ENCODE data around the gene SPRY4.
"Not testable (repeated sequence)": the region's sequence is repeated elsewhere in the genome, so short reads cannot be mapped to it uniquely, and the experiment has no call there.

Gene SPRY4

GRCh38 chr5:142339781-142340180, 15.0 kb upstream of the SPRY4 start:
- no peak for DNase-seq (ENCODE audit: low spot score)
- no peak overlapping the region for H4K91ac ChIP-seq (ENCODE audit: low read depth, low read length, poor library complexity)
- H3K14ac ChIP-seq (ENCODE audit: low read length), result no peak overlapping the region
- H3K4me3 ChIP-seq (ENCODE audit: low read length in 2 of 2), result no peak overlapping the region
- no peak overlapping the region for H3K4me2 ChIP-seq (ENCODE audit: insufficient read depth, low read length, poor library complexity, severe bottlenecking)
- H2BK5ac ChIP-seq (ENCODE audit: low read length), result no peak overlapping the region
- WGBS, 2 donors (ENCODE audit: extremely low coverage in 2 of 2, insufficient read length in 2 of 2, insufficient replicate concordance in 1 of 2), result no CpG with 5 or more reads among the region's 3 CpGs
- no peaks in the 10 kb centered on the region for H3K27me3 ChIP-seq (ENCODE audit: control insufficient read depth in 3 of 3, insufficient read depth in 3 of 3, low read depth in 1 of 3, low read length in 3 of 3)
- H3K27ac ChIP-seq (replicated peaks; ENCODE audit: low read length), result no peak overlapping the region
- no peak overlapping the region for H4K8ac ChIP-seq (ENCODE audit: low read depth, low read length)
- no peaks in the 10 kb centered on the region for H3K79me1 ChIP-seq (ENCODE audit: low read depth, low read length)
- no peak overlapping the region for H3K9ac ChIP-seq (ENCODE audit: low read depth, low read length, poor library complexity)
- H3K36me3 ChIP-seq (replicated peaks in 1 of 2; ENCODE audit: control insufficient read depth in 2 of 2, insufficient read depth in 2 of 2, low read length in 2 of 2), result no peaks in the 10 kb centered on the region
- H3K9me3 ChIP-seq (replicated peaks in 1 of 2; ENCODE audit: control insufficient read depth in 2 of 2, insufficient read depth in 1 of 2, low read depth in 1 of 2, low read length in 2 of 2), result peaks cover 10 to 27% of the 10 kb centered on the region in 2 donors
- no peak overlapping the region for H2AFZ ChIP-seq (ENCODE audit: low read length)
- H3K4ac ChIP-seq (ENCODE audit: low read length), result no peak overlapping the region
- H3K23ac ChIP-seq (ENCODE audit: low read depth, low read length, poor library complexity), result no peak overlapping the region
- no peak overlapping the region for H2BK120ac ChIP-seq (ENCODE audit: low read depth, low read length)
- no peak overlapping the region for H3K18ac ChIP-seq (ENCODE audit: low read length)
- no peak overlapping the region for H2BK12ac ChIP-seq (ENCODE audit: low read length)
- H2AK5ac ChIP-seq (ENCODE audit: low read depth, low read length), result no peak overlapping the region
- peaks cover 0 to 4% of the 10 kb centered on the region in 2 donors for H3K4me1 ChIP-seq (ENCODE audit: control insufficient read depth in 2 of 2, insufficient read depth in 1 of 2, low read depth in 1 of 2, low read length in 2 of 2)
- H2BK15ac ChIP-seq (ENCODE audit: low read length), result no peak overlapping the region

- Histone ChIP-seq H3K14ac (ENCODE audit: low read length) (no peak overlapping the region), H2BK12ac (ENCODE audit: low read length) (no peak overlapping the region), H3K9me3 (replicated peaks in 1 of 2; ENCODE audit: control insufficient read depth in 2 of 2, insufficient read depth in 1 of 2, low read depth in 1 of 2, low read length in 2 of 2) (peaks cover 0 to 8% of the 10 kb centered on the region in 2 donors), H3K4ac (ENCODE audit: low read length) (no peak overlapping the region), H2AFZ (ENCODE audit: low read length) (no peak overlapping the region), H3K4me2 (ENCODE audit: insufficient read depth, low read length, poor library complexity, severe bottlenecking) (no peak overlapping the region), H2BK15ac (ENCODE audit: low read length) (no peak overlapping the region), H2BK120ac (ENCODE audit: low read depth, low read length) (no peak overlapping the region), H2AK5ac (ENCODE audit: low read depth, low read length) (no peak overlapping the region), H4K91ac (ENCODE audit: low read depth, low read length, poor library complexity) (no peak overlapping the region), H3K27me3 (ENCODE audit: control insufficient read depth in 3 of 3, insufficient read depth in 3 of 3, low read depth in 1 of 3, low read length in 3 of 3) (no peaks in the 10 kb centered on the region), H3K23ac (ENCODE audit: low read depth, low read length, poor library complexity) (no peak overlapping the region), H3K4me1 (ENCODE audit: control insufficient read depth in 2 of 2, insufficient read depth in 1 of 2, low read depth in 1 of 2, low read length in 2 of 2) (peaks cover 0 to 10% of the 10 kb centered on the region in 2 donors), H3K79me1 (ENCODE audit: low read depth, low read length) (no peaks in the 10 kb centered on the region), H3K18ac (ENCODE audit: low read length) (no peak overlapping the region), H3K27ac (replicated peaks; ENCODE audit: low read length) (no peak overlapping the region), H3K36me3 (replicated peaks in 1 of 2; ENCODE audit: control insufficient read depth in 2 of 2, insufficient read depth in 2 of 2, low read length in 2 of 2) (no peaks in the 10 kb centered on the region), H3K9ac (ENCODE audit: low read depth, low read length, poor library complexity) (no peak overlapping the region), H4K8ac (ENCODE audit: low read depth, low read length) (no peak overlapping the region), H2BK5ac (ENCODE audit: low read length) (no peak overlapping the region), H3K4me3 (ENCODE audit: low read length in 2 of 2) (no peak overlapping the region)
- no peak for DNase-seq (ENCODE audit: low spot score)
These were observed 9.7 kb upstream of the SPRY4 start for GRCh38 chr5:142334538-142334937.

GRCh38 chr5:142333749-142334148, 8.9 kb upstream of the SPRY4 start:
- not testable (repeated sequence) for H3K9me3 ChIP-seq (replicated peaks in 1 of 2; ENCODE audit: control insufficient read depth in 2 of 2, insufficient read depth in 1 of 2, low read depth in 1 of 2, low read length in 2 of 2); H3K18ac ChIP-seq (ENCODE audit: low read length); DNase-seq (ENCODE audit: low spot score); H4K8ac ChIP-seq (ENCODE audit: low read depth, low read length); H3K4ac ChIP-seq (ENCODE audit: low read length); H3K23ac ChIP-seq (ENCODE audit: low read depth, low read length, poor library complexity); H2BK120ac ChIP-seq (ENCODE audit: low read depth, low read length); H3K4me2 ChIP-seq (ENCODE audit: insufficient read depth, low read length, poor library complexity, severe bottlenecking); H3K4me3 ChIP-seq (ENCODE audit: low read length in 2 of 2); H3K79me1 ChIP-seq (ENCODE audit: low read depth, low read length); H2BK5ac ChIP-seq (ENCODE audit: low read length); H3K4me1 ChIP-seq (ENCODE audit: control insufficient read depth in 2 of 2, insufficient read depth in 1 of 2, low read depth in 1 of 2, low read length in 2 of 2); H2BK15ac ChIP-seq (ENCODE audit: low read length); H3K14ac ChIP-seq (ENCODE audit: low read length); H2AK5ac ChIP-seq (ENCODE audit: low read depth, low read length); H2AFZ ChIP-seq (ENCODE audit: low read length); H4K91ac ChIP-seq (ENCODE audit: low read depth, low read length, poor library complexity); H2BK12ac ChIP-seq (ENCODE audit: low read length); H3K36me3 ChIP-seq (replicated peaks in 1 of 2; ENCODE audit: control insufficient read depth in 2 of 2, insufficient read depth in 2 of 2, low read length in 2 of 2); H3K27ac ChIP-seq (replicated peaks; ENCODE audit: low read length); H3K9ac ChIP-seq (ENCODE audit: low read depth, low read length, poor library complexity); H3K27me3 ChIP-seq (ENCODE audit: control insufficient read depth in 3 of 3, insufficient read depth in 3 of 3, low read depth in 1 of 3, low read length in 3 of 3)
- no CpG with 5 or more reads among the region's 2 CpGs for WGBS, 2 donors (ENCODE audit: extremely low coverage in 2 of 2, insufficient read length in 2 of 2, insufficient replicate concordance in 1 of 2)

- no peak overlapping the region for H3K23ac ChIP-seq (ENCODE audit: low read depth, low read length, poor library complexity)
- no peak overlapping the region for H3K18ac ChIP-seq (ENCODE audit: low read length)
- H3K14ac ChIP-seq (ENCODE audit: low read length), result no peak overlapping the region
- H3K4ac ChIP-seq (ENCODE audit: low read length), result no peak overlapping the region
- no peak overlapping the region for H3K27ac ChIP-seq (replicated peaks; ENCODE audit: low read length)
- peaks cover 17 to 26% of the 10 kb centered on the region in 2 donors for H3K4me1 ChIP-seq (ENCODE audit: control insufficient read depth in 2 of 2, insufficient read depth in 1 of 2, low read depth in 1 of 2, low read length in 2 of 2)
- H2BK120ac ChIP-seq (ENCODE audit: low read depth, low read length), result no peak overlapping the region
- no peaks in the 10 kb centered on the region for H3K79me1 ChIP-seq (ENCODE audit: low read depth, low read length)
- H3K4me3 ChIP-seq (ENCODE audit: low read length in 2 of 2), result no peak overlapping the region
- H4K8ac ChIP-seq (ENCODE audit: low read depth, low read length), result no peak overlapping the region
- H4K91ac ChIP-seq (ENCODE audit: low read depth, low read length, poor library complexity), result no peak overlapping the region
- peaks cover 0 to 4% (median 0%) of the 10 kb centered on the region in 3 experiments for H3K27me3 ChIP-seq (ENCODE audit: control insufficient read depth in 3 of 3, insufficient read depth in 3 of 3, low read depth in 1 of 3, low read length in 3 of 3)
- H2AK5ac ChIP-seq (ENCODE audit: low read depth, low read length), result no peak overlapping the region
- WGBS, 2 donors (ENCODE audit: extremely low coverage in 2 of 2, insufficient read length in 2 of 2, insufficient replicate concordance in 1 of 2), result no CpG with 5 or more reads among the region's 2 CpGs
- H3K4me2 ChIP-seq (ENCODE audit: insufficient read depth, low read length, poor library complexity, severe bottlenecking), result no peak overlapping the region
- no peaks in the 10 kb centered on the region for H3K9me3 ChIP-seq (replicated peaks in 1 of 2; ENCODE audit: control insufficient read depth in 2 of 2, insufficient read depth in 1 of 2, low read depth in 1 of 2, low read length in 2 of 2)
- no peak for DNase-seq (ENCODE audit: low spot score)
- no peaks in the 10 kb centered on the region for H3K36me3 ChIP-seq (replicated peaks in 1 of 2; ENCODE audit: control insufficient read depth in 2 of 2, insufficient read depth in 2 of 2, low read length in 2 of 2)
- H2BK15ac ChIP-seq (ENCODE audit: low read length), result no peak overlapping the region
- H2AFZ ChIP-seq (ENCODE audit: low read length), result no peak overlapping the region
- H3K9ac ChIP-seq (ENCODE audit: low read depth, low read length, poor library complexity), result no peak overlapping the region
- no peak overlapping the region for H2BK12ac ChIP-seq (ENCODE audit: low read length)
- H2BK5ac ChIP-seq (ENCODE audit: low read length), result no peak overlapping the region
These were observed 5.6 kb upstream of the SPRY4 start for GRCh38 chr5:142330444-142330843.
